G401.6 (cell line): ENCODE data around the gene HNRNPAB.
A peak's percentile ranks its signal among the peaks of the same experiment; 100 is the strongest.

ENCODE experiments used
- FAIRE-seq: peaks from 2 replicates; lab custom pipeline; 2012; peaks lifted over from hg19 to GRCh38; lab: Jason Lieb, UNC

The HNRNPAB gene

DNA sequence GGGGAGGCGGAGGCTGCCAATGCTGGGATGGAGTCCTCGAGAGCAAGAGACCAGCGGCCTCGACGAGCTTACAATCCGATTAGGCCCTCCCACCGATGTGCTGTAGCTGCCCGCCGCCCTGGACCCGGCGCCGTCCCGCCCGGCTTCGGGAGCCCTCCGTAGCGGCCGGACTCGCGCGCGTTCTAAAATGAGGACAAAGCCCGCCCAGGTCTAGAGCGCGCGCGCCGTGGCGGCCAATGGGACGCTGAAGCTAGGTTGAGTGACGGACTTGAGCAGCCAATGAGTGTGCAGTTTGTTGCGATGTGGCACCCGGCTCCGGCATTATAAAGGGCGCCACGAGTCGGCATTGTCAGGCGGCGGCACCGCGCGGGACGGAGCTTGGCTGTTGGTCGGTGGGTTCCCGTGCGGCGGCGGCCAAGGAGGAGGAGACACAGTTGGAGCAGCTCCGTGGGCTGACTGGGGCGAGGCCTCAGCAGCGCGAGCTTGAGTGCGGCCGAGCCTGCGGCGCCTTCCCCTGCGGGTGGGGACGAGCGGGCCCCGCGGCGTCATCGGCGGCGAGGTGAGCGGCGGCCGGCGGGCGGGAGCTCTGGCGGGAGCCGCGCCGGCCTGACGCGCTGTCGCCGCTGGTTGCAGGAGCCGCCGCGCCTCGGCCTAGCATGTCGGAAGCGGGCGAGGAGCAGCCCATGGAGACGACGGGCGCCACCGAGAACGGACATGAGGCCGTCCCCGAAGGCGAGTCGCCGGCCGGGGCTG, at the start of gene HNRNPAB:
TSS of gene HNRNPAB (plus strand) at position 352 of the 753 bp plus-strand sequence. CDS start at position 657, 305 bp downstream.
- peak; percentile 90 for FAIRE-seq

GRCh38 chr5:178155065-178155464, 49.3 kb upstream of the HNRNPAB start:
- FAIRE-seq: no peak

DNA sequence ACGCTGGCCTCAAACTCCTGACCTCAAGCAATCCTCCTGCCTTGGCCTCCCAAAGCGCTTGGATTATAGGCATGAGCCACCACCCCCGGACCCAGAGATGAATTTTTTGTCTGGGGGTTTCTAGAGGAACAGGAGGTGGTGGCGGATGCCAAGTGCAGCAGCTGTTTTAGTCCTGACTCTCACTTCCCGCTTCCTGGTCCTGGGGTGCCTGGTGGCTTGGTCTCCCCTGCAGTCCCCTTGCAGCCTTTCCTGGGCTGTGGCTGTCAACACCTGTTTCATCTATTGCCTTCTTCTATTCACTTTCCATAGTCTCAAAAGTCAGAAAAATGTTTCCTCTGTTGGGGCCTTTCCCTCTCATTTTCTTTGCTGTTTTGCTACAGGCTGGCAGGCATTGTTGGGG, 44.2 kb upstream of the HNRNPAB start:
- no peak for FAIRE-seq

DNA sequence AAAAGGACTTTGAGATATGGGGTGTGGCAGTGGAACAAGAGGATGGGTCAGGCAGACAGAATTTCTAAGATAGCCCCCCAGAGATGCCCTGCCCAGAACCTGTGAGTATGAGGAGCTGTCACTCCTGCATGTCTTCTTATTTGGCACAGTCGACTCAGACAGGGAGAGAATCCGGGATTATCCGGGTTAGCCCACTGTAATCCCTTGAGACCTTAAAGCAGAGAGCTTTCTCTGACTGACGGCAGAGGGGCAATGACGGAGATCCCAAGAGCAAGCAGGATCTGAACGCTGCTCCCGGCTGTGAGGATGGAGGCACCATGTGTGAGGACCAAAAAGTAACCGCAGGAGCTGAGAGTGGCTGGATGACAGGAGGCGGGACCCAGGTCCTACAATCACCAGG, 41.9 kb upstream of the HNRNPAB start:
- FAIRE-seq: no peak

DNA sequence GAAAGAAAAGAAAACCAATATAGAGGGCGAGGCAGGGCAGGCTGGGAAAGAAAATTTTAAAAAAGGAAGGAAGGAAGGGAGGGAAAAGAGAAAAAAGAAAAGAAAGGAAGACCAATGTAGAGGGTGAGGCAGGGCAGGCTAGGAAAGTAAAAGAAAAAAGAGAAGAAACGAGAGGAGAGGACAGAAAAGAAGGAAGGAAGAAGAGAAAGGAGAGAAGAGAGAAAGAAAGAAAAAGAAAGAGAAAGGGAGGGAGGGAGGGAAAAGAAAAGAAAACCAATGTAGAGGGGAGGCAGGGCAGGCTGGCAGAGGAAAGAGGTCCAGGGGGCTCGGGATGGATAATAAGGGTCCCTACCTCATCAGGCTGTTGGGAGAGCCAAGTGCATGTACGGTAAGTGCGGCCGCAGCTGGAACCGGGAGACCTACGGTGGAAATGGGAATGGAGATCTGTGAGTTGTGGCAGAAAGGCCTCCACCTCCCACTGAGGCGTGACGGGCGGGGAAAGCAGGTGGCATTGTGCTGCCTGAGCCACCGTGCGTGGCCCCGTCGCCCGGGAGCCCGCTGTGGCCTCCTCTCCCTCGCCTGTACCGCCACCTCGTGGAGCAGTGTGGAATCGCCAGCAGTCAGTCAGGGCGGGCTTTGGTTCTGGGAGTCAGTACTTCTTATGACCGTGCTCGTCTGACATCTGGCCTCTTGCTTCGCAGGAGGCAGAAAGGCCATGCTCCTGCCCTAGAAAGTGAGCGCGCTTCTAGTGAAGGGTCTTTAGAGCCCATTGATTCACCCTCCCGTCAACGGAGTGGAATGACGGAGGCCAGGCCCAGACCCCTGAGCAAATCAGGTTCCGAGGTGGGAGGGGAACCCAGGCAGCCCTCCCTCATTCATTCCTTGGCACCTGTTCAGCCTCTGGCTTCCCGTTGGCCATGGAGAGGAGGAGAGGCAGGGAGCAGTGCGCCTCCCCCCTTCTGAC, 40.3 kb upstream of the HNRNPAB start:
- FAIRE-seq: no peak

DNA sequence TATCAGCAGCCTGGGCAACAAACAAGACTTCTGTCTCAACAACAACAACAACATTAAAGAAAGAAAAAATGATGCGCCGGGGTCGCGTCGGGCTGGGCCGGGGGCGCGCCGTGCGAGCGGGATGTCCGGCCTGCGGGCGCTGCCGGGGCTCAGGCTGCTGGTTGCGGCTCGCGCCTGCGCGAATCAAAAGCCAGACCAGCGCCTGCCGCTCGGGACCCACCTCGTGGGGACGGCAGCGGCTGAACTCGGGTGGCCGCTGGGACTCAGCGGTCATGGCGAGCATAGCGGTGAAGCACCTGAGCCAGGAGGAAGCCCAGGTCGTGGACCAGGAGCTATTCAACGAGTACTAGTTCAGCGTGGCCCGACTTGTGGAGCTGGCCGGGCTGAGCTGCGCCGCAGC, 38.8 kb upstream of the HNRNPAB start:
- FAIRE-seq: no peak

- no peak for FAIRE-seq
Measured at GRCh38 chr5:178170455-178170854, 33.9 kb upstream of the HNRNPAB start.

- no peak for FAIRE-seq
Measured at GRCh38 chr5:178174456-178174855, 29.9 kb upstream of the HNRNPAB start.

DNA sequence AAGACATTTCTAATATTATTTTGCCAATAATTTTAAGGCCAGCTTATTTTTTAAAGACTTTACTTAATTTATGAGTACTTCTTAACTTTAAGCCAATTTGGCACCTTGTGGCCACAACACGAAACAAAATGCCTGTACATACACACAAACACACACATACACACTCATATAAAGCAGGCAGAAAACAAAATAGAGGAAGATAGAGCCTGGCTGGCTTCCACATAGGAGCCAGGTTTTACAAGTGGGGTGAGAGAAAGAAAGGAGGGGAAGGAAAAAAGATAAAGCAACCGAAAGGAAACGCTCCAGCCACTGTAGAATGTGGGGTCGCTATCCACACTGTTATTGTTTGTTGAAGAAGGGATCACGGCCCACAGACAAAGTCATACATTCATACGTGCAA, 27.5 kb upstream of the HNRNPAB start:
- no peak for FAIRE-seq

- FAIRE-seq: no peak
Measured at GRCh38 chr5:178177569-178177968, 26.8 kb upstream of the HNRNPAB start.

DNA sequence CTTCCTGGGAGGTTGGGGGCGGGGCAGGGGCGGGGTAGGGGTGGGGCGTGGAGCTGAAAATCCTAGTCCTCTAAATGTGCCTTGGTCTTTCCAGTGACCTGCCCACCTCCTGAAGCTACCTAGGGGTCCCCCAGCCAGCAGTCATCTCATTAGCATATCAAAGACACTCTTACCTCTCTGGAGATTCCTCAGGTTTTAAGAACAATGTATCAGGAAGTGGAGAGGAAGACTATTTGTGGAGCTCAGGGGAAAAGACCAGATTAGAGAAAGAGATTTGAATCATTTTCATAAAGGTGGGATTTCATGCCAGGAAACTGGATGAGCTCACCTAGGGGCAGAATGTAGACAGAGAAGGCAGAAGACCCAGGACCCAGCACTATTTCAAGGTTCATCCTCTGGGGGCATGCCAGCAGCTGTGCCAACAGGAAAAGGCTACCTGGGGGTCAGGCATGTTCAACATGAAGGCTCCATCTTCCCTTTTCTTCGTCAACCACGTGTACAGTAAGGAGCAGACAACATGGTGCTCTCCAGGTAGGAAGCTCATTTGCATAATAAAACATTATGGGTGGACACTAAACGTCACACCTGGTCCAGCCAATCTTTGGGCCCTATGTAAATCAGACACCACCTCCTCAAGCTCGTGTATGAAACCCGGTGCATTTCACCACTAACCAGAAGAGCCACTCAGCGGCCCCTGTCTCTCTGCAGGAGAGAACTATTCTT, 24.0 kb upstream of the HNRNPAB start:
- FAIRE-seq: no peak

- no peak for FAIRE-seq
Measured at GRCh38 chr5:178182158-178182876, 22.0 kb upstream of the HNRNPAB start.

GRCh38 chr5:178186427-178186826, 17.9 kb upstream of the HNRNPAB start:
- no peak for FAIRE-seq

GRCh38 chr5:178187014-178187413, 17.3 kb upstream of the HNRNPAB start, which contains the start of gene GMCL2:
Gene GMCL2 (minus strand): TSS chr5:178187371. CDS start chr5:178187299, 72 bp downstream.
- no peak for FAIRE-seq

DNA sequence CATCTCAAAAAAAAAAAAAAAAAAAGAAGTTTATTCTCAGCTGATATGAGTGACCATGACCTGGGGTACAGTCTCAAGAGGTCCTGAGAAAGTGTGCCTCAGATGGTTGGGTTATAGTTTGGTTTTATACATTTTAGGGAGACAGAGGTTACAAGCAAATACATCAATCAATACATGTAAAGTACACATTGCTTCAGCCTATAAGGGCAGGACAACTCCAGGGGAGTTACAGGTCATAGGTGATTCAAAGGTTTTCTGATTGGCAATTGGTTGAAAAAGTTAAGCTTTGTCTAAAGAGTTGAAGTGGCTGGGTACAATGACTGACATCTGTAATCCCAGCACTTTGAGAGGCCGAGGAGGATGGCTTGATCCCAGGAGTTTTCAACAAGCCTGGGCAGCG, 14.9 kb upstream of the HNRNPAB start:
- FAIRE-seq: no peak

DNA sequence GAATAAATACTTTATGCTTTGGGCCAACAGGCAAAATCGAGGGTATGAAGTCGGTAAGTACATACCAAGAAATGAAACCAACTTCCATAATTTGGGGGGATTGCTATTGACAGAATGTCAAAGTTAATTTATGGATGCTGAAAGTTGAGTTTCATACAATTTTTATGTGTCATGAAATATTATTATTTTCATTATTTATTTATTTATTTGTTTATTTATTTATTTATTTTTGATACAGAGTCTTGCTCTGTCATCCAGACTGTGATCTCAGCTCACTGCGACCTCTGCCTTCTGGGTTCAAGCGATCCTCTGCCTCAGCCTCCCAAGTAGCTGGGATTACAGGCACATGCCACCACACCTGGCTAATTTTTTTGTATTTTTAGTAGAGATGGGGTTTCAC, 12.7 kb upstream of the HNRNPAB start:
- FAIRE-seq: no peak

DNA sequence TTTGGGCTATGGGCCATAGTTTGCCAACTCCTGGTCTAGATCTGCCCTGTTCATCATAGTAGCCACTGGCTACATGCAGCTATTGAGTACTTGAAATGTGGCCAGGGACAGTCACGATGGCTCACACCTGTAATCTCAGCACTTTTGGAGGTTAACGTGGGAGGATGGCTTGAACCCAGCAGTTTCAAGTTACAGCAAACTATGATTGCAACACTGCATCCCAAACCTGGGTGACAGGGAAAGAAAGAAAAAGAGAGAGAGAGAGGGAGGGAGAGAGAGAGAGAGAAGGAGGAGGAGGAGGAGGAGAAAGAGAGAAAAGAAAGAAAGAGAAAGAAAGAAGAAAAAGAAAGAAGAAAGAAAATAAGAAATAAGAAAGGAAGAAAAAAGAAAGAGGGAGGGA, 12.1 kb upstream of the HNRNPAB start:
- FAIRE-seq: no peak

DNA sequence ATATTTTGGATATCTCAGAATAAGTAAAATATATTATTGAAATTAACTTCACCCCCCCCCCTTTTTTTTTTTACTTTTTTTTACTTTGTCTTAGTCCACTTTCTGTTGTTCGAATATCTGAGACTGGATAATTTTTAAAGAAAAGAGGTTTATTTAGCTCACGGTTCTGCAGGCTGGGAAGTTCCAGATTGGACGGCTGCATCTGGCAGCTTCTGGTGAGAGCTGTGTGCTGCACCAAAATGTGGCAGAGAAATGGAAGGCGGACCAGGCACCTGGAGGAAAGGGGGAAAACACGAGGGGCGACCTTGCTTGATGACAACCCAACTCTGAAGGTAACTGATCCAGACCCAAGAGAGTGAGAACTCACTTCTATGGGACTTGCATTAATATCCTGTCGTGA, 11.5 kb upstream of the HNRNPAB start:
- no peak for FAIRE-seq

DNA sequence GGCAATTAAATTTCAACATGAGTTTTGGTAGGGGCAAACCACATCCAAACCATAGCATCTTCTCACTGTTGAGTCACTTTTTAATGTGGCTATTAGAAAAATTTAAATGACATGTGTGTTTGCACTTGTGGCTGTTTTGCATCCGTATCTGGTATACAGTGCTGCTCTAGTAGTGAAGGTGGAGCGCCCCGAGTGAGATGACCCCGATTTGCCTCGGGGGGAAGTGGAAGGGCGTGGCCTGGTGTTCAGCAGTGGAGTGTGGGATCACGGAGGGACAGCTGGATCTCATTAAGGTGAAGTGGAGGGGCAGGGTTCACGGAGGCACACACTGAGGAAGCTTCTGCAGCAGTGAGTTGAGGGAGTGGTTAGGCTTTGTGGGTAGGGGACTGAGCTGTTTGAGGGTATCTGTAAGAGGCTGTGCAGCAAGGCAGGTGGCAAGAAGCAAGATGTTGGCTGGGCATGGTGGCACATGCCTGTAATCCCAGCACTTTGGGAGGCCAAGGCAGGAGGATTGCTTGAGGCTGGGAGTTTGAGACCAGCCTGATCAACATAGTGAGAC, 11.0 kb upstream of the HNRNPAB start:
- FAIRE-seq: no peak

DNA sequence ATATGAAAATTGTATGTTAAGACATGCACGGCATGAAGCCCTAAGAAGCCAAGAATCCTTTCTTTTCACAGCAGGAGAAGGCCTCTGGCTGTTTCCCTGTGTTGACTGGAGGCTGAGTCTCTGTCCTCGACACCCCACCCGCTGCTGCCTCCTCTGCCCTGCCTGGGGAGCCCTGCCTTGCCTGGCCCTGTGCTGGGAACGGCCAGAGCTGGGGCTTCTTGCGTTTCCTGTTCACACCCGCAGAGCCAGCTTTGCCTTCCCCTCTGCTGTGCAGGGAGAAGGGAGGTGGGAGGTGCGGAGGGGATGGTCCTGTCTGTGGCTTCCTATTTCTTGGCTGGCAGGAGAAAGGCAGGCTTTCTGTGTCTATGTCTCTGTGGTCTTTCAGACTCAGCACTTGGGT, 10.3 kb upstream of the HNRNPAB start:
- no peak for FAIRE-seq

DNA sequence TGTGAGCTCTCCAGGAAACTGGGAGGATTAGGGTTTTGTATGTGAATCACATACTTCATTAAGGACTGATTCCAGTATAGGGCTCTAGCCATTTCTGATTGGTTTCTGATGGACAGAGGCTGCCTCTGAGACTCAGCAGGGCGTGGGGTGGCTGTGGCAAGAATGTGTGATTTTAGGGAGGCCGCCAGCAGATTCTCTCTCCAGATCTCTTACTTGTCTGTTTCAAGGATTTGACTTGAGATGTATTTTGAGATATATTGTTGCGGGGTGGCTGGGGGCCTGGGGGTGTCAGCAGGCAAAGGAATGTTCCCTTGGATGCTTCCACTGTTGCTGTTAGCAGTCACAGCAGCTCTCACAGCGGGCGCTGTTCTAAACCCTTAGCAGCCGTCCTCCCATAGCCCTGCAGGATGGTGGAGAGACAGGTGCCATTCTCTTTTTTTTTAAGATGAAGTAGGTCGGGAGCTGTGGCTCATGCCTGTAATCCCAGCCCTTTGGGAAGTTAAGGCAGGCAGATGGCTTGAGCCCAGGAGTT, 8.0 kb upstream of the HNRNPAB start:
- no peak for FAIRE-seq
